ENCODE results near the gene CHIT1.
"Not testable (repeated sequence)": the region's sequence is repeated elsewhere in the genome, so short reads cannot be mapped to it uniquely, and the experiment has no call there.

CHIT1 gene

GRCh38 chr1:203229471-203230135 is at the start of gene CHIT1:
TSS of gene CHIT1 (minus strand) at chr1:203229673. CDS start at chr1:203229636, 37 bp downstream.
- no peak for DNase-seq

GRCh38 chr1:203278885-203279406 is 49.5 kb upstream of the CHIT1 start:
- no peak for DNase-seq

- peak; percentile 93 for DNase-seq
Measured at GRCh38 chr1:203278082-203278884, 48.8 kb upstream of the CHIT1 start.

- no peak for DNase-seq
Measured at GRCh38 chr1:203276916-203277545, 47.6 kb upstream of the CHIT1 start.

- no peak for DNase-seq
Measured at GRCh38 chr1:203276408-203276807, 46.9 kb upstream of the CHIT1 start.

GRCh38 chr1:203275656-203276272 is 46.3 kb upstream of the CHIT1 start:
- DNase-seq = no peak

- DNase-seq = no peak
Measured at GRCh38 chr1:203274603-203275381, 45.3 kb upstream of the CHIT1 start.

GRCh38 chr1:203273869-203274602 is 44.6 kb upstream of the CHIT1 start:
- DNase-seq = no peak

- peak; percentile 90 for DNase-seq
Measured at GRCh38 chr1:203273206-203273868, 43.9 kb upstream of the CHIT1 start.

GRCh38 chr1:203272633-203273205 is 43.2 kb upstream of the CHIT1 start:
- no peak for DNase-seq

- no peak for DNase-seq
Measured at GRCh38 chr1:203271962-203272632, 42.6 kb upstream of the CHIT1 start.

GRCh38 chr1:203271018-203271743 is 41.7 kb upstream of the CHIT1 start:
- no peak for DNase-seq

GRCh38 chr1:203270448-203270847 is 41.0 kb upstream of the CHIT1 start:
- DNase-seq = no peak

GRCh38 chr1:203269654-203270020 is 40.2 kb upstream of the CHIT1 start:
- no peak for DNase-seq

GRCh38 chr1:203268901-203269653 is 39.6 kb upstream of the CHIT1 start:
- peak; percentile 79 for DNase-seq

- DNase-seq = no peak
Measured at GRCh38 chr1:203267912-203268311, 38.4 kb upstream of the CHIT1 start.

- peak; percentile 94 for DNase-seq
Measured at GRCh38 chr1:203267347-203267846, 37.9 kb upstream of the CHIT1 start.

- DNase-seq = not testable (repeated sequence)
Measured at GRCh38 chr1:203266140-203266539, 36.7 kb upstream of the CHIT1 start.
